Activated CD4-positive, alpha-beta T cell treated with anti-CD3 and anti-CD28 coated beads for 24 hours (primary cell): Measurements from ENCODE around the gene SDF4.
"Not testable (repeated sequence)": the region's sequence is repeated elsewhere in the genome, so short reads cannot be mapped to it uniquely, and the experiment has no call there.

ENCODE experiments used
- DNase-seq, 2 donors: peaks; one replicate each; pipeline ENCODE4 v3.0.0-alpha.2; 2020; ENCODE audit warnings: low read depth in 2 of 2

Gene SDF4

GRCh38 chr1:1178794-1179331 is 52.9 kb downstream of the SDF4 start:
- no peak for DNase-seq

GRCh38 chr1:1177452-1178206 is 54.2 kb downstream of the SDF4 start:
- no peak for DNase-seq

GRCh38 chr1:1176931-1177330 is 54.9 kb downstream of the SDF4 start:
- no peak for DNase-seq

- DNase-seq: not testable (repeated sequence)
Observed at GRCh38 chr1:1176063-1176761, 55.6 kb downstream of the SDF4 start.

GRCh38 chr1:1175221-1176062 is 56.4 kb downstream of the SDF4 start:
- no peak for DNase-seq

GRCh38 chr1:1173793-1174415 is 57.9 kb downstream of the SDF4 start, which contains the start of gene TTLL10:
TTLL10 (plus strand) TSS chr1:1173880; CDS start chr1:1179216, 5,336 bp downstream.
- DNase-seq: no peak

- DNase-seq: no peak
Observed at GRCh38 chr1:1173061-1173792, 58.6 kb downstream of the SDF4 start.

- DNase-seq: no peak
Observed at GRCh38 chr1:1171546-1172340, 60.1 kb downstream of the SDF4 start.

GRCh38 chr1:1171161-1171545 is 60.6 kb downstream of the SDF4 start:
- no peak for DNase-seq

- no peak for DNase-seq
Observed at GRCh38 chr1:1170215-1171091, 61.3 kb downstream of the SDF4 start.

GRCh38 chr1:1169429-1170214 is 62.2 kb downstream of the SDF4 start:
- DNase-seq: no peak

- DNase-seq: no peak
Observed at GRCh38 chr1:1168451-1169411, 63.1 kb downstream of the SDF4 start.

- no peak for DNase-seq
Observed at GRCh38 chr1:1167841-1168450, 63.9 kb downstream of the SDF4 start.

GRCh38 chr1:1167398-1167821 is 64.4 kb downstream of the SDF4 start:
- DNase-seq: no peak
